Testis (tissue), 2 donors: ENCODE measurements around the gene ARHGAP22.

ENCODE experiments used
- CTCF ChIP-seq, 3 experiments: fragments of 450-650 bp in 2 of 3; fragments of 200-600 bp in 1 of 3; sonication (generic) in 1 of 3; IDR thresholded peaks; one replicate each; pipeline ENCODE4 v1.5.1; 2016 to 2019; ENCODE audit warnings: antibody characterized with exemption in 3 of 3, mild to moderate bottlenecking in 2 of 3, moderate library complexity in 1 of 3
- POLR2A ChIP-seq: fragments of 450-650 bp; IDR thresholded peaks from one replicate; pipeline ENCODE4 v1.6.1; 2017; ENCODE audit warnings: antibody characterized with exemption, mild to moderate bottlenecking, moderate library complexity

- TF ChIP-seq CTCF (IDR thresholded peaks at IDR 0.05): no peak
- no peak for TF ChIP-seq POLR2A
These were observed 4.1 kb upstream of the ARHGAP22 start for GRCh38 chr10:48608976-48609375.
